HepG2 (cell line): ENCODE measurements around the gene L3MBTL1. TPM values are rescaled to one million over a fixed set of nuclear protein-coding genes. Genes with fewer than 3 reads are reported as not detected.
A peak's percentile ranks its signal among the peaks of the same experiment; 100 is the strongest.

ENCODE experiments used
- E2F2 ChIP-seq: sonication (generic); formaldehyde crosslinking; IDR thresholded peaks from 2 replicates; pipeline ENCODE4 v1.4.0; 2020; ENCODE audit warnings: missing genetic modification reagents, borderline replicate concordance
- HNF4G ChIP-seq, 2 experiments: sonication (generic) in 1 of 2; formaldehyde crosslinking in 1 of 2; IDR thresholded peaks; 2 replicates each; pipeline versions ENCODE4 v1.4.0 to v1.6.1; 2011 to 2020; ENCODE audit warnings: borderline replicate concordance in 2 of 2, low read depth in 2 of 2, mild to moderate bottlenecking in 2 of 2, low read length in 1 of 2, missing genetic modification reagents in 1 of 2, moderate library complexity in 1 of 2
- TCF7L2 ChIP-seq: IDR thresholded peaks from 2 replicates; pipeline ENCODE4 v1.6.1; 2011; ENCODE audit warnings: mild to moderate bottlenecking, low read depth, low read length, moderate library complexity
- ZBTB4 ChIP-seq: sonication (generic); formaldehyde crosslinking; IDR thresholded peaks from 2 replicates; pipeline ENCODE4 v1.4.0; 2020; ENCODE audit warnings: missing genetic modification reagents, mild to moderate bottlenecking, borderline replicate concordance
- ZFP90 ChIP-seq: sonication (generic); formaldehyde crosslinking; IDR thresholded peaks from 2 replicates; pipeline ENCODE4 v1.8.0; 2022; ENCODE audit warnings: missing genetic modification reagents, mild to moderate bottlenecking, inconsistent platforms, borderline replicate concordance
- ZNF205 ChIP-seq: IDR thresholded peaks from 2 replicates; pipeline ENCODE4 v1.6.1; 2018; ENCODE audit warnings: missing biosample characterization, missing genetic modification reagents
- ZNF468 ChIP-seq: sonication (generic); formaldehyde crosslinking; IDR thresholded peaks from 2 replicates; pipeline ENCODE4 v1.8.0; 2022; ENCODE audit warnings: mild to moderate bottlenecking, moderate library complexity, missing genetic modification reagents
- ZNF713 ChIP-seq: sonication (generic); formaldehyde crosslinking; IDR thresholded peaks from 2 replicates; pipeline ENCODE4 v1.4.0; 2020; ENCODE audit warnings: mild to moderate bottlenecking, missing genetic modification reagents
- ZSCAN5A ChIP-seq: sonication (generic); formaldehyde crosslinking; IDR thresholded peaks from 2 replicates; pipeline ENCODE4 v1.8.0; 2022; ENCODE audit warnings: mild to moderate bottlenecking, missing genetic modification reagents, borderline replicate concordance
- polyA plus RNA-seq, 8 experiments: library from polyadenylated mRNA; depleted of rRNA in 3 of 8; stranded (reverse) in 7 of 8; unstranded in 1 of 8; fragments of >200 nt; fragmentation: Illumina TruSeq in 4 of 8; extraction: Trizol in 4 of 8; gene quantifications; 2 replicates each; pipeline versions ENCODE4 v1.2.1 to v1.2.3, GENCODE V29; 2011 to 2016; ENCODE audit warnings: low read depth in 4 of 8, missing spikeins in 1 of 8, mixed read lengths in 1 of 8; ENCODE audit not compliant: insufficient read depth in 1 of 8
- total RNA-seq, 5 experiments: library from RNA; depleted of rRNA; stranded (reverse); fragments of >200 nt; fragmentation: Illumina TruSeq; extraction: Trizol; gene quantifications; 2 replicates each; pipeline ENCODE4 v1.2.3, GENCODE V29; 2016; ENCODE audit warnings: low read depth in 1 of 5
- TF ChIP-seq, protein P1 (sequence below): sonication (generic); formaldehyde crosslinking; IDR thresholded peaks from 2 replicates; pipeline ENCODE4 v1.5.1; 2020; ENCODE audit warnings: missing genetic modification reagents, mild to moderate bottlenecking, borderline replicate concordance
- TF ChIP-seq, protein P2 (sequence below): fragments of 450-650 bp; IDR thresholded peaks from 2 replicates; pipeline ENCODE4 v1.6.1; 2017; ENCODE audit warnings: mild to moderate bottlenecking
- TF ChIP-seq, protein P3 (sequence below): sonication (generic); formaldehyde crosslinking; IDR thresholded peaks from 2 replicates; pipeline ENCODE4 v1.5.0; 2020; ENCODE audit warnings: mild to moderate bottlenecking, missing genetic modification reagents, borderline replicate concordance

Gene L3MBTL1
- total and polyA plus RNA-seq, 2 of the 13 experiments (the other 11 are each of a cell fraction or from before 2014, with no cell fraction given): 9.0 to 17.8 TPM

- no peak for TF ChIP-seq ZBTB4
- TF ChIP-seq, protein P1, sequence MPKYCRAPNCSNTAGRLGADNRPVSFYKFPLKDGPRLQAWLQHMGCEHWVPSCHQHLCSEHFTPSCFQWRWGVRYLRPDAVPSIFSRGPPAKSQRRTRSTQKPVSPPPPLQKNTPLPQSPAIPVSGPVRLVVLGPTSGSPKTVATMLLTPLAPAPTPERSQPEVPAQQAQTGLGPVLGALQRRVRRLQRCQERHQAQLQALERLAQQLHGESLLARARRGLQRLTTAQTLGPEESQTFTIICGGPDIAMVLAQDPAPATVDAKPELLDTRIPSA (CRISPR knock-in tag): no peak
- TF ChIP-seq, protein P2, sequence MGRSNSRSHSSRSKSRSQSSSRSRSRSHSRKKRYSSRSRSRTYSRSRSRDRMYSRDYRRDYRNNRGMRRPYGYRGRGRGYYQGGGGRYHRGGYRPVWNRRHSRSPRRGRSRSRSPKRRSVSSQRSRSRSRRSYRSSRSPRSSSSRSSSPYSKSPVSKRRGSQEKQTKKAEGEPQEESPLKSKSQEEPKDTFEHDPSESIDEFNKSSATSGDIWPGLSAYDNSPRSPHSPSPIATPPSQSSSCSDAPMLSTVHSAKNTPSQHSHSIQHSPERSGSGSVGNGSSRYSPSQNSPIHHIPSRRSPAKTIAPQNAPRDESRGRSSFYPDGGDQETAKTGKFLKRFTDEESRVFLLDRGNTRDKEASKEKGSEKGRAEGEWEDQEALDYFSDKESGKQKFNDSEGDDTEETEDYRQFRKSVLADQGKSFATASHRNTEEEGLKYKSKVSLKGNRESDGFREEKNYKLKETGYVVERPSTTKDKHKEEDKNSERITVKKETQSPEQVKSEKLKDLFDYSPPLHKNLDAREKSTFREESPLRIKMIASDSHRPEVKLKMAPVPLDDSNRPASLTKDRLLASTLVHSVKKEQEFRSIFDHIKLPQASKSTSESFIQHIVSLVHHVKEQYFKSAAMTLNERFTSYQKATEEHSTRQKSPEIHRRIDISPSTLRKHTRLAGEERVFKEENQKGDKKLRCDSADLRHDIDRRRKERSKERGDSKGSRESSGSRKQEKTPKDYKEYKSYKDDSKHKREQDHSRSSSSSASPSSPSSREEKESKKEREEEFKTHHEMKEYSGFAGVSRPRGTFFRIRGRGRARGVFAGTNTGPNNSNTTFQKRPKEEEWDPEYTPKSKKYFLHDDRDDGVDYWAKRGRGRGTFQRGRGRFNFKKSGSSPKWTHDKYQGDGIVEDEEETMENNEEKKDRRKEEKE: no peak
- no peak for TF ChIP-seq TCF7L2
- no peak for TF ChIP-seq ZNF713
- TF ChIP-seq, protein P3, sequence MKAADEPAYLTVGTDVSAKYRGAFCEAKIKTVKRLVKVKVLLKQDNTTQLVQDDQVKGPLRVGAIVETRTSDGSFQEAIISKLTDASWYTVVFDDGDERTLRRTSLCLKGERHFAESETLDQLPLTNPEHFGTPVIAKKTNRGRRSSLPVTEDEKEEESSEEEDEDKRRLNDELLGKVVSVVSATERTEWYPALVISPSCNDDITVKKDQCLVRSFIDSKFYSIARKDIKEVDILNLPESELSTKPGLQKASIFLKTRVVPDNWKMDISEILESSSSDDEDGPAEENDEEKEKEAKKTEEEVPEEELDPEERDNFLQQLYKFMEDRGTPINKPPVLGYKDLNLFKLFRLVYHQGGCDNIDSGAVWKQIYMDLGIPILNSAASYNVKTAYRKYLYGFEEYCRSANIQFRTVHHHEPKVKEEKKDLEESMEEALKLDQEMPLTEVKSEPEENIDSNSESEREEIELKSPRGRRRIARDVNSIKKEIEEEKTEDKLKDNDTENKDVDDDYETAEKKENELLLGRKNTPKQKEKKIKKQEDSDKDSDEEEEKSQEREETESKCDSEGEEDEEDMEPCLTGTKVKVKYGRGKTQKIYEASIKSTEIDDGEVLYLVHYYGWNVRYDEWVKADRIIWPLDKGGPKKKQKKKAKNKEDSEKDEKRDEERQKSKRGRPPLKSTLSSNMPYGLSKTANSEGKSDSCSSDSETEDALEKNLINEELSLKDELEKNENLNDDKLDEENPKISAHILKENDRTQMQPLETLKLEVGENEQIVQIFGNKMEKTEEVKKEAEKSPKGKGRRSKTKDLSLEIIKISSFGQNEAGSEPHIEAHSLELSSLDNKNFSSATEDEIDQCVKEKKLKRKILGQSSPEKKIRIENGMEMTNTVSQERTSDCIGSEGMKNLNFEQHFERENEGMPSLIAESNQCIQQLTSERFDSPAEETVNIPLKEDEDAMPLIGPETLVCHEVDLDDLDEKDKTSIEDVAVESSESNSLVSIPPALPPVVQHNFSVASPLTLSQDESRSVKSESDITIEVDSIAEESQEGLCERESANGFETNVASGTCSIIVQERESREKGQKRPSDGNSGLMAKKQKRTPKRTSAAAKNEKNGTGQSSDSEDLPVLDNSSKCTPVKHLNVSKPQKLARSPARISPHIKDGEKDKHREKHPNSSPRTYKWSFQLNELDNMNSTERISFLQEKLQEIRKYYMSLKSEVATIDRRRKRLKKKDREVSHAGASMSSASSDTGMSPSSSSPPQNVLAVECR: peak; percentile 37; the same call in 1 of the 2 replicates
- TF ChIP-seq ZNF468 (CRISPR knock-in tag): no peak
- TF ChIP-seq E2F2 (CRISPR knock-in tag): no peak
- 0 out of 2 replicates have a peak, but pooled peaks have one; percentile 25 for TF ChIP-seq ZNF205 (CRISPR knock-in tag)
- 0 out of 2 replicates have a peak, but pooled peaks have one; percentile 15 for TF ChIP-seq HNF4G (IDR thresholded peaks at IDR 0.05; ENCODE audit: borderline replicate concordance, low read depth, low read length)
- TF ChIP-seq HNF4G (CRISPR knock-in tag; IDR thresholded peaks at IDR 0.05; ENCODE audit: borderline replicate concordance, low read depth): no peak
- no peak for TF ChIP-seq ZFP90
- no peak for TF ChIP-seq ZSCAN5A (CRISPR knock-in tag)
Observed at GRCh38 chr20:43584448-43585136, 77.1 kb downstream of the L3MBTL1 start (continued).
